Measurements from ENCODE around the gene SPATA2.
"Not testable (repeated sequence)": the region's sequence is repeated elsewhere in the genome, so short reads cannot be mapped to it uniquely, and the experiment has no call there.

SPATA2 gene

GRCh38 chr20:49882171-49882970, 33.0 kb downstream of the SPATA2 start:
- DNase-seq = no peak

- no peak for DNase-seq
Observed at GRCh38 chr20:49880724-49881445, 34.4 kb downstream of the SPATA2 start.

GRCh38 chr20:49880177-49880576, 35.2 kb downstream of the SPATA2 start:
- no peak for DNase-seq

GRCh38 chr20:49878977-49879376, 36.4 kb downstream of the SPATA2 start:
- no peak for DNase-seq

- DNase-seq = no peak
Observed at GRCh38 chr20:49877386-49877921, 37.9 kb downstream of the SPATA2 start.

GRCh38 chr20:49874696-49875095, 40.6 kb downstream of the SPATA2 start:
- no peak for DNase-seq

- no peak for DNase-seq
Observed at GRCh38 chr20:49872056-49872455, 43.3 kb downstream of the SPATA2 start.

- DNase-seq = no peak
Observed at GRCh38 chr20:49871391-49871948, 43.9 kb downstream of the SPATA2 start.

- no peak for DNase-seq
Observed at GRCh38 chr20:49870261-49870660, 45.1 kb downstream of the SPATA2 start.

- DNase-seq = no peak
Observed at GRCh38 chr20:49868964-49869363, 46.4 kb downstream of the SPATA2 start.

- no peak for DNase-seq
Observed at GRCh38 chr20:49868538-49868937, 46.8 kb downstream of the SPATA2 start.

- no peak for DNase-seq
Observed at GRCh38 chr20:49867453-49868215, 47.7 kb downstream of the SPATA2 start.

GRCh38 chr20:49866051-49866450, 49.3 kb downstream of the SPATA2 start:
- DNase-seq = no peak

GRCh38 chr20:49865559-49865958, 49.8 kb downstream of the SPATA2 start:
- DNase-seq = no peak

GRCh38 chr20:49863666-49864065, 51.7 kb downstream of the SPATA2 start:
- no peak for DNase-seq

- DNase-seq = no peak
Observed at GRCh38 chr20:49862607-49863200, 52.6 kb downstream of the SPATA2 start.

- DNase-seq = not testable (repeated sequence)
Observed at GRCh38 chr20:49861232-49861631, 54.1 kb downstream of the SPATA2 start.

GRCh38 chr20:49859807-49860206, 55.5 kb downstream of the SPATA2 start:
- DNase-seq = no peak

GRCh38 chr20:49859011-49859410, 56.3 kb downstream of the SPATA2 start:
- DNase-seq = no peak

- no peak for DNase-seq
Observed at GRCh38 chr20:49858076-49858585, 57.2 kb downstream of the SPATA2 start.

GRCh38 chr20:49856904-49857303, 58.4 kb downstream of the SPATA2 start:
- DNase-seq = no peak

- no peak for DNase-seq
Observed at GRCh38 chr20:49854190-49854875, 61.0 kb downstream of the SPATA2 start.

All from activated CD4-positive, alpha-beta T cell treated with anti-CD3 and anti-CD28 coated beads for 48 hours (primary cell).